MM.1S (cell line): Measurements from ENCODE around the gene SRSF3.

Experiments
- DNase-seq: peaks from one replicate; pipeline ENCODE4 v3.0.0-alpha.2; 2015
- H2AFZ ChIP-seq: fragments of 300-600 bp; sonication (generic); 2 replicates; pipeline ENCODE4 v1.6.0; 2016; ENCODE audit warnings: antibody characterized with exemption, low read length
- H3F3A ChIP-seq: fragments of 300-600 bp; sonication (generic); 2 replicates; pipeline ENCODE4 v1.6.1; 2016; ENCODE audit warnings: mild to moderate bottlenecking, antibody characterized with exemption, low read length, moderate library complexity, mixed read lengths; ENCODE audit not compliant: insufficient read depth
- H3K27ac ChIP-seq: fragments of 300-600 bp; sonication (generic); 2 replicates; pipeline ENCODE4 v1.5.1; 2016; ENCODE audit warnings: mild to moderate bottlenecking, low read length
- H3K27me3 ChIP-seq: fragments of 300-600 bp; sonication (generic); replicated peaks from 2 replicates; pipeline ENCODE4 v1.6.0; 2016; ENCODE audit warnings: low read length; ENCODE audit not compliant: insufficient read depth
- H3K36me3 ChIP-seq: fragments of 300-600 bp; sonication (generic); replicated peaks from 2 replicates; pipeline ENCODE4 v1.6.1; 2016; ENCODE audit warnings: mild to moderate bottlenecking, low read length, mixed read lengths; ENCODE audit not compliant: insufficient read depth
- H3K4me1 ChIP-seq: fragments of 300-600 bp; sonication (generic); 2 replicates; pipeline ENCODE4 v1.6.1; 2016; ENCODE audit warnings: low read length, mixed read lengths
- H3K4me2 ChIP-seq: fragments of 300-600 bp; sonication (generic); 2 replicates; pipeline ENCODE4 v1.6.0; 2016; ENCODE audit warnings: low read depth, low read length
- H3K4me3 ChIP-seq: fragments of 300-600 bp; sonication (generic); 2 replicates; pipeline ENCODE4 v1.5.1; 2016; ENCODE audit warnings: low read length, mixed read lengths
- H3K79me2 ChIP-seq: fragments of 300-600 bp; sonication (generic); 2 replicates; pipeline ENCODE4 v1.6.1; 2016; ENCODE audit warnings: mixed run types, low read length, mixed read lengths
- H3K9ac ChIP-seq: fragments of 300-600 bp; sonication (generic); 2 replicates; pipeline ENCODE4 v1.6.1; 2016; ENCODE audit warnings: low read length, mixed read lengths
- H3K9me2 ChIP-seq: fragments of 300-600 bp; sonication (generic); replicated peaks from 2 replicates; pipeline ENCODE4 v1.6.1; 2016; ENCODE audit warnings: mild to moderate bottlenecking, low read length, mixed read lengths; ENCODE audit not compliant: insufficient read depth
- H3K9me3 ChIP-seq: fragments of 300-600 bp; sonication (generic); replicated peaks from 2 replicates; pipeline ENCODE4 v1.6.1; 2016; ENCODE audit warnings: mild to moderate bottlenecking, low read length, mixed read lengths; ENCODE audit not compliant: insufficient read depth
- H4K20me1 ChIP-seq: fragments of 300-600 bp; sonication (generic); 2 replicates; pipeline ENCODE4 v1.6.1; 2016; ENCODE audit warnings: mild to moderate bottlenecking, low read length, moderate library complexity, mixed read lengths; ENCODE audit not compliant: insufficient read depth
- CTCF ChIP-seq: fragments of 300-600 bp; sonication (generic); IDR thresholded peaks from 2 replicates; pipeline ENCODE4 v1.5.1; 2016; ENCODE audit warnings: antibody characterized with exemption, low read length, mixed read lengths
- EZH2 ChIP-seq: fragments of 300-600 bp; sonication (generic); optimal IDR thresholded peaks from 2 replicates; pipeline ENCODE3; 2017; ENCODE audit warnings: low read depth, mild to moderate bottlenecking, antibody characterized with exemption, low read length, mixed read lengths
- EZH2phosphoT487 ChIP-seq: fragments of 300-600 bp; sonication (generic); IDR thresholded peaks from 2 replicates; pipeline ENCODE4 v1.6.1; 2018; ENCODE audit warnings: antibody characterized with exemption, low read length

Gene SRSF3

GRCh38 chr6:36627801-36628246 is 33.7 kb downstream of the SRSF3 start:
- peak overlapping the region; percentile 16; the same call in 1 of the 2 replicates for H3K4me2 ChIP-seq
- peaks cover 17% of the 10 kb centered on the region; the same call in 1 of the 2 replicates for H3K4me1 ChIP-seq
- no peak overlapping the region for H3K27ac ChIP-seq
- no peak for DNase-seq
- H3F3A ChIP-seq = no peaks in the 10 kb centered on the region
- no peaks in the 10 kb centered on the region for H4K20me1 ChIP-seq
- TF ChIP-seq EZH2phosphoT487 = no peak
- TF ChIP-seq CTCF = no peak
- no peak for TF ChIP-seq EZH2
- H3K4me3 ChIP-seq = no peak overlapping the region
- H3K79me2 ChIP-seq = no peaks in the 10 kb centered on the region
- H3K27me3 ChIP-seq = no peaks in the 10 kb centered on the region
- H3K9ac ChIP-seq = no peak overlapping the region
- H2AFZ ChIP-seq = no peak overlapping the region
- H3K9me2 ChIP-seq = no peaks in the 10 kb centered on the region
- H3K36me3 ChIP-seq = no peaks in the 10 kb centered on the region
- no peaks in the 10 kb centered on the region for H3K9me3 ChIP-seq

- no peak for DNase-seq
- H3K4me3 ChIP-seq = no peak overlapping the region
- H3K79me2 ChIP-seq = no peaks in the 10 kb centered on the region
- H4K20me1 ChIP-seq = no peaks in the 10 kb centered on the region
- H3K27me3 ChIP-seq = no peaks in the 10 kb centered on the region
- H3F3A ChIP-seq = no peaks in the 10 kb centered on the region
- no peak overlapping the region for H2AFZ ChIP-seq
- no peak overlapping the region for H3K4me2 ChIP-seq
- no peaks in the 10 kb centered on the region for H3K36me3 ChIP-seq
- H3K4me1 ChIP-seq = peaks cover 13% of the 10 kb centered on the region; the same call in 1 of the 2 replicates
- no peak overlapping the region for H3K27ac ChIP-seq
- no peak overlapping the region for H3K9ac ChIP-seq
- no peaks in the 10 kb centered on the region for H3K9me3 ChIP-seq
- no peak for TF ChIP-seq EZH2
- H3K9me2 ChIP-seq = no peaks in the 10 kb centered on the region
Observed at GRCh38 chr6:36629784-36630183, 35.6 kb downstream of the SRSF3 start.

- peaks cover 13% of the 10 kb centered on the region; the same call in 1 of the 2 replicates for H3K4me1 ChIP-seq
- no peak overlapping the region for H2AFZ ChIP-seq
- DNase-seq = no peak
- no peaks in the 10 kb centered on the region for H3F3A ChIP-seq
- H3K9me2 ChIP-seq = no peaks in the 10 kb centered on the region
- no peak overlapping the region for H3K4me3 ChIP-seq
- H3K27ac ChIP-seq = no peak overlapping the region
- H3K27me3 ChIP-seq = no peaks in the 10 kb centered on the region
- H3K9me3 ChIP-seq = no peaks in the 10 kb centered on the region
- TF ChIP-seq CTCF = no peak
- TF ChIP-seq EZH2phosphoT487 = no peak
- no peak for TF ChIP-seq EZH2
- H4K20me1 ChIP-seq = no peaks in the 10 kb centered on the region
- no peaks in the 10 kb centered on the region for H3K79me2 ChIP-seq
- H3K9ac ChIP-seq = no peak overlapping the region
- no peaks in the 10 kb centered on the region for H3K36me3 ChIP-seq
- H3K4me2 ChIP-seq = no peak overlapping the region
Observed at GRCh38 chr6:36631326-36632011, 37.3 kb downstream of the SRSF3 start.

- H3K27me3 ChIP-seq = no peaks in the 10 kb centered on the region
- no peaks in the 10 kb centered on the region for H3F3A ChIP-seq
- H3K4me2 ChIP-seq = no peak overlapping the region
- H3K4me3 ChIP-seq = no peak overlapping the region
- no peak overlapping the region for H3K27ac ChIP-seq
- no peaks in the 10 kb centered on the region for H3K9me3 ChIP-seq
- H3K9me2 ChIP-seq = no peaks in the 10 kb centered on the region
- DNase-seq = no peak
- H3K9ac ChIP-seq = no peak overlapping the region
- peaks cover 5% of the 10 kb centered on the region; the same call in 1 of the 2 replicates for H3K4me1 ChIP-seq
- H3K79me2 ChIP-seq = no peaks in the 10 kb centered on the region
- H2AFZ ChIP-seq = no peak overlapping the region
- H4K20me1 ChIP-seq = no peaks in the 10 kb centered on the region
- TF ChIP-seq CTCF = no peak
- no peak for TF ChIP-seq EZH2
- TF ChIP-seq EZH2phosphoT487 = no peak
- no peaks in the 10 kb centered on the region for H3K36me3 ChIP-seq
Observed at GRCh38 chr6:36633370-36633769, 39.2 kb downstream of the SRSF3 start.
